Right lung (tissue), 10 donors: ENCODE results near the gene PSG11. TPM values are rescaled to one million over a fixed set of nuclear protein-coding genes. Genes with fewer than 3 reads are reported as not detected.
"Not testable (repeated sequence)": the region's sequence is repeated elsewhere in the genome, so short reads cannot be mapped to it uniquely, and the experiment has no call there.

Experiments used
- DNase-seq, 2 donors: peaks; one replicate each; pipeline ENCODE4 v3.0.0-alpha.2; 2013
- long read RNA-seq, 8 donors: transcript quantifications; one replicate each; lab custom pipeline, GENCODE V29; 2026
- polyA plus RNA-seq, 5 donors: library from polyadenylated mRNA; unstranded; fragments of 120-200 nt; gene quantifications; one replicate each; pipeline versions ENCODE4 v1.2.1 to v1.2.3, GENCODE V29; 2013; ENCODE audit warnings: inconsistent platforms in 1 of 5, low replicate concordance in 1 of 5; ENCODE audit not compliant: insufficient read length in 5 of 5, insufficient read depth in 1 of 5

PSG11 gene
- polyA plus RNA-seq = under 1 TPM in 1 of 5 donors, not detected in 4; 0.37 TPM
- long read RNA-seq, donor 1, partial matches to known transcripts = 0 of 10 reads
- long read RNA-seq, donor 1, other reads (novel, unspliced or antisense) = 7 of 10 reads
- long read RNA-seq, donor 2 = 0 reads
- long read RNA-seq, donor 3 = 0 reads
- long read RNA-seq, donor 4 = 0 reads
- long read RNA-seq, donor 5 = 0 reads
- long read RNA-seq, donor 6 = 0 reads
- long read RNA-seq, donor 7 = 0 reads
- long read RNA-seq, donor 8 = 0 reads

DNA sequence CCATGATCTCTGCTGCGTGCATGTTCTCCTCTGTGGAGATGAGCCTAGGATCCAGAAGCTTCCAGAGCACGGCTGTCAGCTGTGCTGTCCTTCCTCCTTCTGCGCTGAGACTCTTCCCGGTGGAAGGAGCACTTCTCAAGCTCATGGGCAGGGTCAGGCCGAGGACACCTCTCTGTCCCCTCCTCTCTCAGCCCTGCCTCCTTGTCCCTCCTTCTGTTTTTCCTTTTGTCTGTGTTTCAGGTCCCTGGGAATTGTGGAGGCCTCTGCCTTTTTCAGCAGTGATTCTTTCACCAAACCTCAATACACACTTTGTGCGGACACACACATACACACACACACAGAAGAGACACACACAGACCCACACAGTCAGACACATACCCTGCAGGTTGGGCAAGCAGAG is at the start of gene PSG11:
Gene PSG11, minus strand, starts transcription at position 101 of the 400 bp plus-strand sequence. Its CDS starts 97 bp downstream, at position 4.
- DNase-seq = not testable (repeated sequence)

DNA sequence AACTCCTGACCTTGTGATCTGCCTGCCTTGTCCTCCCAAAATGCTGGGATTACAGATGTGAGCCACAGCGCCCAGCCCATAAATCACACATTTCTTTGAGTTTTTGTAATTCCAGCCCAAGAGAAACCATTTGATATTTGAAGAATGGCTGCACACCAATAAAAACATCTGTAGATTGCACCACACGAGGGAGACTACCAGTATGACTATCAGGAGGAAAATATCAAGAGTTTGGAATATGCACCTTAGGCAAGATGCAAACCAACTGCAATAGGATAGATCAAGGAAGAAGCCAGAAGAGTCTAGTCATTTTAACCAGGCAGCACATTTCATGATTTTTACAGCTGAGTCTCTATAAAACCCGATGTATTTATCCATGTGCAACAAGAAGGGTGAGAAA is 36.1 kb upstream of the PSG11 start:
- DNase-seq = not testable (repeated sequence)

- DNase-seq = not testable (repeated sequence)
These were observed 35.1 kb upstream of the PSG11 start for GRCh38 chr19:43061326-43061725.

GRCh38 chr19:43060254-43060653 is 34.0 kb upstream of the PSG11 start:
- not testable (repeated sequence) for DNase-seq

DNA sequence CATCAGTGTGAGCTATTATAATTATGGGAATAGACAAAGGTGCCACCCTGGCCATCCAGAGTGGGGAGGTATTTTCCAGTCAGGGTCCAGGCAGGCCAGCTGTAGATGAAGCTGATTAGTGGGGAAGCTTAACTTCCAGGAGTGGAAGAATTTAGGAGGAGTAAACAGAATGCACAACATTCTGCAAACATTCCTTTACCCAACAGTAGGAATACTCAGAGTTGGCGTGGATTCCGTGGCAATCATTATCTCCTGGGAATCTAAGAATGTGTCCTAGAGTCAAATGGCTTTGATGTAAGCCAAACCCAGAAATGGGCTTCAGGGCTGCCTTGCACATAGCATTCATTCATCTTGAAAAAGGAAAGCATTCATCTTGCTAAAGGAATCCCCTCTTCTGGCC is 33.2 kb upstream of the PSG11 start:
- DNase-seq = not testable (repeated sequence)

GRCh38 chr19:43058440-43058839 is 32.2 kb upstream of the PSG11 start:
- not testable (repeated sequence) for DNase-seq

DNA sequence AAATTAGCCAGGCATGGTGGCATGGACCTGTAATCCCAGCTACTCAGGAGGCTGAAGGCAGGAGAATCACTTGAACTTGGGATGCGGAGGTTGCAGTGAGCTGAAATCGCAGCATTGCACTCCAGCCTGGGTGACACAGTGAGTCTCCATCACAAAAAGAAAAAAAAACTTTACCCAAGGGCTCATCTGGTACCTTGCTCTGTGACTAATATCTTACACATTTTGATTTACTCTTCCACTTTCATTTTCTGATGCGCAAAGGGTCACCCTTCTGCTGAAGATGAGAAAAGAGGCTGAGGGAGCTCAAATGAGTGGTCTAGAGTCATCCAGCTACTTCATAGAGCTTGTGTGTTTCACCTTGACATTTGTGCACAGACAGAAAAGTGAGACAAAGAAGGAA is 21.7 kb upstream of the PSG11 start:
- not testable (repeated sequence) for DNase-seq

DNA sequence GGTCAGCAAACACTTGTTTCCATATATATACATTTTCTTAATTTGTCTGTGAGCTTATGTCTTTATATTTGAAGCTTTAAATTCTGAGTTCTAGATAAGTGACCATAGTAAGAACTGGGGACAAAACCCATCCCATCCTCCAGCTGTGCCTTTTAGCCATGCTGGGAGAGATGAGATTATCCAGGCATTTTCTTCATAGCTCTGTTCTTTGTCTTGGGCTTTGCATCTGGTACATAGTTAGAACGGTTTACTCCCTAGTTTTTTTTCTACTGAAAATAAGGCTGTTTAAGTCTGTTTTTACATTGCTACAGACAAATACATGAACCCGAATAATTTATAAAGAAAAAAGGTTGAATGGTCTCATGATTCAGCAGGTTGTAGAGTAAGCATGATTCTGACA is 20.3 kb upstream of the PSG11 start:
- DNase-seq = not testable (repeated sequence)

GRCh38 chr19:43043492-43044180 is 17.4 kb upstream of the PSG11 start:
- not testable (repeated sequence) for DNase-seq

DNA sequence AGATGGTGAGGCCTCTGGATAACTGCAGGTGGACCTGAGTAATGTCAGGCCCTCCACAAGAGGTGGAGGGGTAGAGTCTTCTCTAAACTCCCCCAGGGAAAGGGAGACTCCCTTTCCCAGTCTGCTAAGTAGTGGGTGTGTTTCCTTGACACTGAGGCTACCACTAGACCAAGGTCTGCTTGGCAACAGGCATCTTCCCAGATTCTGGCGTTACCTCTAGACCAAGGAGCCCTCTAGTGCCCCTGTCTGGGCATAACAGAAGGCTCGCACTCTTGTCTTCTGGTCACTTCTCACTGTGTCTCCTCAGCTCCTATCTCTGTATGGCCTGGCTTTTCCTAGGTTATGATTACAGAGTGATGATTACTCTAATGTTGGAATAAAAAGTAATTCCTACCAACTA is 5.4 kb upstream of the PSG11 start:
- DNase-seq = not testable (repeated sequence)

GRCh38 chr19:43028866-43029265 is 2.6 kb upstream of the PSG11 start:
- no peak for DNase-seq

- not testable (repeated sequence) for DNase-seq
These were observed 1.7 kb upstream of the PSG11 start for GRCh38 chr19:43027985-43028384.

GRCh38 chr19:43027061-43027460 is 792 bp upstream of the PSG11 start:
- DNase-seq = not testable (repeated sequence)

DNA sequence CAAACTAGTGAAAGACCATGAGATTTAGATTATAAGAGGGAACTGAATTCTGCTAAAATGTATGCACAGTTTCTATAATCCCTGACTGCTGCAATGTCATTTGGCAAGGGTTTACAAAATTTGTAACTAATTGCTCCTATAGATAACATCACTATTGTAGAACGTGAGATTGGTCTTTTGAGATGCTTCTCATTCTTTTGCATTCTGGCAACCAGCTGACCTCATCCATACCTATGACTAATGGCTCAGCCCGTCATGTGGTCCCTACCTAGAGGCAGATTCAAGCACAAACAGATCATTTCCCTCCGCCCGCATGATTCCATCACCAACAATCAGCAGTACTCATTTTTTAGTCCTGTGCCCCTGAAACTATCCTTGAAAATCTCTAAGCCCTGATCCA is 4.2 kb downstream of the PSG11 start:
- not testable (repeated sequence) for DNase-seq

DNA sequence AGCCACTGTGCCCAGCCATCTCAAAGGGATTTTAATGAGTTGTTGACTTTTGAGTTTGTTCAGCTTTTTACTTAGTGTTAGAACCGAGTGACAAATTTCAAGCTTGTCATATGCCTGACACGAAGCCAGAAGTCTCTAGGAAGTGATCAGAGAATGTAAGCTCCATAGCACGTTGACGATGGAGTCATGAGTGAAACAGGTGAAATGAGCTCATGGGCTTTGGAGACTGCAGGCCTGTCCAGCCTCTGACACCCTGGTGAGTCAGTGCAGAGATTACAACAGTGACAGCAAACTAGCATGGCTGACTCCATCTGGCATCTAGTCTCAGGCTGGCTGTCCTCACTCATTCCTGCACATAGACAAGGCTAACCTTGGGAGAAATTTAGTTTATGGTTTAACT is 4.6 kb downstream of the PSG11 start:
- not testable (repeated sequence) for DNase-seq

DNA sequence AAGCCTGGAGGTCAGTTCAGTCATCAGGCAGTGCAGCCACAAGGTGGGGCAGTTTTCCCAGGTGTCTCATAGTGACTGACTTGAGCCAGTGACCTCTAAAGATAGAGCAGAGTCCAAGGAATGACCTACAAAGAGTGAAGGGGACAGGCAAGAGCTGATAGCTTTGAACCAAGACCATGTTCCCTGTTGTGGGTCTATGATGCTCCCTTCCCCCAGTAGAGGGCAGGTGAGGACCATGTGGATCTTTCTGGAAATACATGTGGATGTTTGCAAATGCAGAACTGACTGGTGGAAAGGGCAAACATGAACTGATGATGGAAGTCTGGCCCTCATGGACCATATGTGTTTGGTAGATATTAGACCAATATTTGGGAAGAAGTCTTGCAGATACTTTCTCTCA is 6.7 kb downstream of the PSG11 start:
- not testable (repeated sequence) for DNase-seq

GRCh38 chr19:43005841-43006240 is 20.4 kb downstream of the PSG11 start:
- not testable (repeated sequence) for DNase-seq

DNA sequence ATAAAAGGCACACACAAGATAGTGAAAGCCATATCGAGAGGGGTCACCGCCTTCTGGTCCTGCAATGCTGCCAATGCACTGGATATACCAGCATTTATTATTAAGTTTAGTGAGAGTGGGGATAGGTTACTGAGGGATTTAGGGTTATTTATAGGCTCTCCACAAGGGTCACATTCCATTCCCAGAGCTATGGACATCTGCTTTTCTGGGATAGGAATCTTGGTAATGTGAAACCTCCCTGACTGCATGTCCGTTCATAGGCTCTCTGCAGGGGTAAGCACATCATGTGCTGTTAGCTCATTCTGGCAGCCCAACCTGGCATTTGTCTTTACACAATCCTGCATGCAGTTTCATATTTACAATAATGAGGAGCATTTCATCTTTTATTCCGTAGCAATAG is 21.4 kb downstream of the PSG11 start:
- DNase-seq = not testable (repeated sequence)

- not testable (repeated sequence) for DNase-seq
These were observed 22.6 kb downstream of the PSG11 start for GRCh38 chr19:43003634-43004033.

DNA sequence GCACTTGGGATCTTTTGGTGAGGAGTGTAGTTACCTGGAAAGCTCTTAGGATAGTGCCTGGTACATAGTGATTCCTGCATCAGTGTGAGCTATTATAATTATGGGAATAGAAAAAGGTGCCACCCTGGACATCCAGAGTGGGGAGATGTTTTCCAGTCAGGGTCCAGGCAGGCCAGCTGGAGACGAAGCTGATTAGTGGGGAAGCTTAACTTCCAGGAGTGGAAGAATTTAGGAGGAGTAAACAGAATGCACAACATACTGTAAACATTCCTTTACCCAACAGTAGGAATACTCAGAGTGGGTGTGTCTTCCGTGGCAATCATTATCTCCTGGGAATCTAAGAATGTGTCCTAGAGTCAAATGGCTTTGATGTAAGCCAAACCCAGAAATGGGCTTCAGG is 23.3 kb downstream of the PSG11 start:
- DNase-seq = not testable (repeated sequence)

GRCh38 chr19:42996161-42996560 is 30.1 kb downstream of the PSG11 start:
- not testable (repeated sequence) for DNase-seq

- DNase-seq = not testable (repeated sequence)
These were observed 34.2 kb downstream of the PSG11 start for GRCh38 chr19:42992029-42992604.

DNA sequence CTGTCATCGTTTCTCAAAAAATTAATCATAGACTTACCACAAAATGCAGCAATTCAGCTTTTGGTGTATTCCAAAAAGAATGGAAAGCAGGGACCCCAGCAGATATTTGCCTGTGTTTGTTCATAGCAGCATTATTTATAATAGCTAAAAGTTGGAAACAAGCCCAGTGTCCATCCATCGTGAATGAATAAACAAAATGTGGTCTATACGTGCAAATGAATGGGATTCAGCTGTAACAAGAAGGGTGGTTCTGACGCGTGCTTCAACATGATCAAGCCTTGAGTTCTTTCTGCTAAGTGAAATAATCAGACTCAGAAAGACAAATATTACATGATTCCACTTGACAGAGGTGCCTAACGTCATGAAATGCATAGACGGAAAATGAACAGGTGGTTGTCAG is 36.4 kb downstream of the PSG11 start:
- DNase-seq = no peak
